IMR-90 (cell line): ENCODE results near the gene SLC27A2.

Experiments used
- CTCF ChIP-seq: conservative IDR thresholded peaks from 2 replicates; pipeline ENCODE4 v1.5.1; 2012; ENCODE audit warnings: mild to moderate bottlenecking, low read depth, low read length, improper control_type of control experiment
- POLR2A ChIP-seq: IDR thresholded peaks from 2 replicates; pipeline ENCODE4 v1.6.1; 2012; ENCODE audit warnings: mild to moderate bottlenecking, low read depth, low read length
- RAD21 ChIP-seq: IDR thresholded peaks from 2 replicates; pipeline ENCODE4 v1.6.1; 2012; ENCODE audit warnings: low read length, improper control_type of control experiment
- RCOR1 ChIP-seq: IDR thresholded peaks from 2 replicates; pipeline ENCODE4 v1.6.1; 2012; ENCODE audit warnings: mild to moderate bottlenecking, low read length, improper control_type of control experiment; ENCODE audit not compliant: insufficient replicate concordance
- RFX5 ChIP-seq: IDR thresholded peaks from 2 replicates; pipeline ENCODE4 v1.8.0; 2012; ENCODE audit warnings: low read depth, mild to moderate bottlenecking, low read length, moderate library complexity
- SMC3 ChIP-seq: fragments of 150-350 bp; IDR thresholded peaks from 2 replicates; pipeline ENCODE4 v1.6.1; 2016; ENCODE audit warnings: low read depth, mild to moderate bottlenecking, antibody characterized with exemption, low read length, moderate library complexity

- TF ChIP-seq CTCF (no peak), RFX5 (no peak), SMC3 (no peak), POLR2A (no peak), RCOR1 (no peak), RAD21 (no peak)
These were observed 1.3 kb downstream of the SLC27A2 start for GRCh38 chr15:50183112-50183794.
